A549 (cell line): Measurements from ENCODE around the gene S100A13. TPM values are rescaled to one million over a fixed set of nuclear protein-coding genes. Genes with fewer than 3 reads are reported as not detected.
A peak's percentile ranks its signal among the peaks of the same experiment; 100 is the strongest.

Experiments used
- ATAC-seq, 2 experiments: fragments of 200-7000 bp in 1 of 2; fragments of >200 bp in 1 of 2; cut with Nextera tagmentation in 1 of 2; cut with Tn5 transposase in 1 of 2; 3 replicates each; pipeline versions ENCODE4 v1.8.0 to v1.9.1; 2018 to 2020; ENCODE audit warnings: mild to moderate bottlenecking in 1 of 2, moderate library complexity in 1 of 2
- CTCF ChIA-PET: fragments of 300-600 bp; sonication (Branson Sonifier 250); formaldehyde crosslinking; extraction: SDS; loops from one replicate; lab custom pipeline; 2021; ENCODE audit warnings: antibody characterized with exemption, inconsistent platforms; lab: Yijun Ruan, JAX
- POLR2A ChIA-PET: fragments of 350-600 bp; formaldehyde crosslinking; extraction: SDS; loops from one replicate; lab custom pipeline; 2021; ENCODE audit warnings: antibody characterized with exemption, inconsistent platforms; lab: Yijun Ruan, JAX
- DNase-seq, 2 experiments: peaks; one replicate each; pipeline versions ENCODE4 v3.0.0 to v3.0.0-alpha.2; 2011 to 2016; ENCODE audit warnings: low read depth in 1 of 2, low spot score in 1 of 2
- FAIRE-seq: peaks from 2 replicates; lab custom pipeline; 2011; peaks lifted over from hg19 to GRCh38; lab: Jason Lieb, UNC
- H3K27ac ChIP-seq, 2 experiments: fragments of >200 bp; sonication (Bioruptor Twin); formaldehyde crosslinking; 3 replicates each; pipeline ENCODE4 v1.5.1; 2016 to 2017
- H3K4me1 ChIP-seq: fragments of >200 bp; sonication (Bioruptor Twin); formaldehyde crosslinking; 3 replicates; pipeline ENCODE4 v1.6.1; 2016
- H3K4me2 ChIP-seq: fragments of >200 bp; sonication (Bioruptor Twin); formaldehyde crosslinking; 3 replicates; pipeline ENCODE4 v1.6.1; 2016
- H3K4me3 ChIP-seq: fragments of >200 bp; sonication (Bioruptor Twin); formaldehyde crosslinking; 3 replicates; pipeline ENCODE4 v1.5.1; 2016
- H3K9me3 ChIP-seq: fragments of >200 bp; sonication (Bioruptor Twin); formaldehyde crosslinking; 3 replicates; pipeline ENCODE4 v1.6.1; 2016
- BHLHE40 ChIP-seq: IDR thresholded peaks from 2 replicates; pipeline ENCODE4 v1.6.1; 2012; ENCODE audit warnings: low read depth, low read length, inconsistent platforms
- CBX8 ChIP-seq: fragments of 200-600 bp; sonication (generic); IDR thresholded peaks from 2 replicates; pipeline ENCODE4 v1.6.1; 2016
- CHD4 ChIP-seq: fragments of 200-600 bp; sonication (generic); IDR thresholded peaks from 2 replicates; pipeline ENCODE4 v1.6.1; 2016; ENCODE audit warnings: antibody characterized with exemption, mild to moderate bottlenecking, borderline replicate concordance
- ELK1 ChIP-seq: fragments of 150-350 bp; IDR thresholded peaks from 2 replicates; pipeline ENCODE4 v1.6.1; 2014; ENCODE audit warnings: low read depth, mild to moderate bottlenecking, low read length
- EP300 ChIP-seq, 2 experiments: fragments of >200 bp; sonication (Bioruptor Twin); formaldehyde crosslinking; IDR thresholded peaks; 2 replicates in 1 of 2; 3 replicates in 1 of 2; pipeline ENCODE4 v1.6.1; 2016 to 2017
- ESRRA ChIP-seq: fragments of 150-350 bp; IDR thresholded peaks from 2 replicates; pipeline ENCODE4 v1.6.1; 2014; ENCODE audit warnings: mild to moderate bottlenecking, low read length, borderline replicate concordance
- FOSB ChIP-seq: fragments of 250-450 bp; sonication (Bioruptor Pico); IDR thresholded peaks from 2 replicates; pipeline ENCODE4 v1.5.0; 2020; ENCODE audit warnings: mild to moderate bottlenecking, moderate library complexity
- FOSL2 ChIP-seq, 2 experiments: fragments of 450-650 bp in 1 of 2; fragments of >200 bp in 1 of 2; sonication (Bioruptor Twin) in 1 of 2; formaldehyde crosslinking; IDR thresholded peaks; 2 replicates each; pipeline versions ENCODE4 v1.5.0 to v1.6.1; 2016 to 2020; ENCODE audit warnings: mild to moderate bottlenecking in 1 of 2, moderate library complexity in 1 of 2
- FOXS1 ChIP-seq: fragments of 250-450 bp; sonication (Bioruptor Pico); IDR thresholded peaks from 2 replicates; pipeline ENCODE4 v1.5.0; 2020; ENCODE audit warnings: mild to moderate bottlenecking, moderate library complexity
- GATA3 ChIP-seq: IDR thresholded peaks from 2 replicates; pipeline ENCODE4 v1.6.1; 2012; ENCODE audit warnings: borderline replicate concordance
- HOXA7 ChIP-seq: fragments of 250-450 bp; sonication (Bioruptor Pico); IDR thresholded peaks from 2 replicates; pipeline ENCODE4 v1.5.0; 2020; ENCODE audit warnings: mild to moderate bottlenecking, moderate library complexity
- HOXB5 ChIP-seq: fragments of 250-450 bp; sonication (Bioruptor Pico); IDR thresholded peaks from 2 replicates; pipeline ENCODE4 v1.5.0; 2020; ENCODE audit warnings: mild to moderate bottlenecking, moderate library complexity
- JUNB ChIP-seq: fragments of >200 bp; sonication (Bioruptor Twin); formaldehyde crosslinking; IDR thresholded peaks from 2 replicates; pipeline ENCODE4 v1.6.1; 2016
- KDM1A ChIP-seq: fragments of 200-600 bp; sonication (generic); IDR thresholded peaks from 2 replicates; pipeline ENCODE4 v1.6.1; 2016; ENCODE audit warnings: low read depth, mild to moderate bottlenecking
- MAFK ChIP-seq: fragments of 450-650 bp; IDR thresholded peaks from 2 replicates; pipeline ENCODE4 v1.6.1; 2014; ENCODE audit not compliant: partially characterized antibody
- NR3C1 ChIP-seq: fragments of >200 bp; sonication (Bioruptor Twin); formaldehyde crosslinking; IDR thresholded peaks from 3 replicates; pipeline ENCODE4 v1.6.1; 2017
- PHF8 ChIP-seq: fragments of 200-600 bp; sonication (generic); IDR thresholded peaks from 2 replicates; pipeline ENCODE4 v1.6.1; 2016; ENCODE audit warnings: low read depth, mild to moderate bottlenecking, antibody characterized with exemption, moderate library complexity, borderline replicate concordance
- POLR2A ChIP-seq: IDR thresholded peaks from 2 replicates; pipeline ENCODE4 v1.6.1; 2012; ENCODE audit warnings: mild to moderate bottlenecking, low read length
- POLR2AphosphoS2 ChIP-seq: conservative IDR thresholded peaks from 2 replicates; pipeline ENCODE4 v1.6.1; 2012; ENCODE audit warnings: low read length, improper control_type of control experiment, inconsistent platforms
- RAD21 ChIP-seq, 2 experiments: fragments of >200 bp in 1 of 2; sonication (Bioruptor Twin) in 1 of 2; formaldehyde crosslinking in 1 of 2; IDR thresholded peaks in 1 of 2; conservative IDR thresholded peaks in 1 of 2; 2 replicates in 1 of 2; 3 replicates in 1 of 2; pipeline ENCODE4 v1.6.1; 2012 to 2018; ENCODE audit warnings: inconsistent platforms in 1 of 2
- RARB ChIP-seq: fragments of 250-450 bp; sonication (Bioruptor Pico); IDR thresholded peaks from 2 replicates; pipeline ENCODE4 v1.8.0; 2021; ENCODE audit warnings: mild to moderate bottlenecking, moderate library complexity
- RFX5 ChIP-seq: fragments of 450-650 bp; IDR thresholded peaks from 2 replicates; pipeline ENCODE4 v1.7.1; 2014; ENCODE audit warnings: antibody characterized with exemption, mild to moderate bottlenecking, moderate library complexity
- SMC3 ChIP-seq: fragments of >200 bp; sonication (Bioruptor Twin); formaldehyde crosslinking; IDR thresholded peaks from 3 replicates; pipeline ENCODE4 v1.6.1; 2018; ENCODE audit warnings: inconsistent platforms
- TFCP2L1 ChIP-seq: fragments of 250-450 bp; sonication (Bioruptor Pico); IDR thresholded peaks from 2 replicates; pipeline ENCODE4 v1.5.0; 2021; ENCODE audit warnings: mild to moderate bottlenecking
- USF2 ChIP-seq: fragments of 450-650 bp; IDR thresholded peaks from 2 replicates; pipeline ENCODE4 v1.6.1; 2014; ENCODE audit warnings: antibody characterized with exemption
- ZNF302 ChIP-seq: fragments of 250-450 bp; sonication (Bioruptor Pico); IDR thresholded peaks from 2 replicates; pipeline ENCODE4 v1.9.0; 2021; ENCODE audit warnings: inconsistent platforms, mild to moderate bottlenecking, moderate library complexity
- WGBS: methylation state at CpG from one replicate; pipeline ENCODE4 v1.1.6; 2017; ENCODE audit errors: missing lambda C conversion rate; 5-methylcytosine and 5-hydroxymethylcytosine counted together
- polyA plus RNA-seq, 4 experiments: library from polyadenylated mRNA; depleted of rRNA in 3 of 4; stranded (reverse); fragments of >200 nt; fragmentation: RNase III in 1 of 4; extraction: RNeasy Plus Mini Kit Qiagen cat#74134 plus additional on column Dnase treatment in 1 of 4; gene quantifications; 2 replicates in 3 of 4; 3 replicates in 1 of 4; pipeline ENCODE4 v1.2.3, GENCODE V29; 2011 to 2017
- TF ChIP-seq, protein P1 (sequence below): fragments of 250-450 bp; sonication (Bioruptor Pico); IDR thresholded peaks from 2 replicates; pipeline ENCODE4 v1.5.0; 2020; ENCODE audit warnings: low read depth, mild to moderate bottlenecking, moderate library complexity
- TF ChIP-seq, protein P2 (sequence below): IDR thresholded peaks from 2 replicates; pipeline ENCODE4 v1.6.1; 2012; ENCODE audit warnings: low read depth, borderline replicate concordance
- TF ChIP-seq, protein P3 (sequence below): IDR thresholded peaks from 2 replicates; pipeline ENCODE4 v1.6.1; 2012

S100A13 gene
- polyA plus RNA-seq, 2 of the 4 experiments (the other 2 are of a cell fraction), result 113 to 129 TPM

DNA sequence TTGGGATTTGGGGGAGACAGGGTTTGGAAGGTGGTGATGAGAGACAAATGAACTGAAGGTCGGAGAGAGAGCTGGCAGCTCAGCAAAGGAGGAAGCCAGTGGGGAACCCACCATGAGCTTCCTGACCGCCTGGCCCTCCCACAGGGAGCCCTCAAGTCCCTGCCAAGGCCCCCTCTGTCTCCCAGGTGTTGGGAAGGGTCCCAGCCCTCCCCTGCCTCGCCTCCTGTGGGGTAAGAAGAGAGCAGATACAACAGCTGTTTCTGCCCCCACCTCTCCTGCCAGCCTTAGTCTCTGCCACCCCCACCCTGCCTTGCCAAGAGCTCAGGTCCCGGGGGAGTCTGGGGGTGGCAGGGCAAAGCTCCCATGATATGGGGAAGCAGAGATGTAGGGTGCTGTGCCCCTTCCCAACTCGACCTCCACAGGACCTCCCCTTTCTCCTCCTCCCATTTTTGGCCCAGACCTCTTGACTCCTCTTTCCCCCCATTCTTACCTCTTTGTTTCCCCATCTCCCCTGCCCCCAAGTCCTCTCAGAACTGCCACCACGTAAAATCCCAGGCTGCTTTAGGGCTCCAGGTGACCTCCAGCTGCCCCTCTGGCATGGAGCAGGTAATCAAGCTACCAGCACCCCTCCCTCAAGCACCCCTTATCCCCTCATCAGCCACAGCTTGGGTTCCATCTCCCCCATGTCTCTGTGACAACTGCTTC, 1.5 kb upstream of the S100A13 start:
- ATAC-seq, result no peak
- Histone ChIP-seq H3K4me1 (peaks cover 24% of the 10 kb centered on the region), H3K9me3 (no peaks in the 10 kb centered on the region), H3K27ac (peak overlapping the region in 1 of 2 experiments; percentile 92; a peak in 3 of 6 replicates), H3K4me3 (no peak overlapping the region), H3K4me2 (no peak overlapping the region)
- ChIA-PET POLR2A (interaction anchor here (2.9 kb wide), 1 partner anchor 12 kb away, joined by 13 read pairs; the partner anchor contains the start of gene S100A14), CTCF (interaction anchor here (0.6 to 18.3 kb wide), 20 partner anchors 12 to 277 kb away, joined by 3 to 253 read pairs (median 8); partner anchors contain the start of genes S100A14, S100A16 and S100A6)
- WGBS, result 63% methylated on average over 5 of the region's 6 CpGs
- no peak for DNase-seq
- FAIRE-seq, result no peak
- no peak for TF ChIP-seq ELK1
- no peak for TF ChIP-seq HOXB5 (CRISPR knock-in tag)
- no peak for TF ChIP-seq JUNB
- no peak for TF ChIP-seq FOSB (CRISPR knock-in tag)
- no peak for TF ChIP-seq CBX8
- no peak for TF ChIP-seq RARB
- TF ChIP-seq, protein P1, sequence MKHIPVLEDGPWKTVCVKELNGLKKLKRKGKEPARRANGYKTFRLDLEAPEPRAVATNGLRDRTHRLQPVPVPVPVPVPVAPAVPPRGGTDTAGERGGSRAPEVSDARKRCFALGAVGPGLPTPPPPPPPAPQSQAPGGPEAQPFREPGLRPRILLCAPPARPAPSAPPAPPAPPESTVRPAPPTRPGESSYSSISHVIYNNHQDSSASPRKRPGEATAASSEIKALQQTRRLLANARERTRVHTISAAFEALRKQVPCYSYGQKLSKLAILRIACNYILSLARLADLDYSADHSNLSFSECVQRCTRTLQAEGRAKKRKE (CRISPR knock-in tag), result no peak
- no peak for TF ChIP-seq BHLHE40
- no peak for TF ChIP-seq KDM1A
- no peak for TF ChIP-seq MAFK
- no peak for TF ChIP-seq EP300 (IDR thresholded peaks at IDR 0.05)
- TF ChIP-seq, protein P2, sequence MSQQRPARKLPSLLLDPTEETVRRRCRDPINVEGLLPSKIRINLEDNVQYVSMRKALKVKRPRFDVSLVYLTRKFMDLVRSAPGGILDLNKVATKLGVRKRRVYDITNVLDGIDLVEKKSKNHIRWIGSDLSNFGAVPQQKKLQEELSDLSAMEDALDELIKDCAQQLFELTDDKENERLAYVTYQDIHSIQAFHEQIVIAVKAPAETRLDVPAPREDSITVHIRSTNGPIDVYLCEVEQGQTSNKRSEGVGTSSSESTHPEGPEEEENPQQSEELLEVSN, result no peak
- TF ChIP-seq GATA3, result no peak

GRCh38 chr1:153627715-153628626, 666 bp upstream of the S100A13 start, which contains the start of gene S100A1:
S100A1 (plus strand) TSS chr1:153628434; CDS start chr1:153630522, 2,088 bp downstream.
- Histone ChIP-seq H3K4me2 (peak within 1 kb of the TSS; percentile 97), H3K4me1 (peaks cover 20% of the 10 kb centered on the region), H3K27ac (peak within 1 kb of the TSS; percentile 92), H3K4me3 (peak within 1 kb of the TSS; percentile 57), H3K9me3 (no peaks in the 10 kb centered on the region)
- ChIA-PET POLR2A (interaction anchor here (0.7 to 2.9 kb wide), 16 partner anchors 9 to 107 kb away, joined by 3 to 39 read pairs (median 4); partner anchors contain the start of genes S100A14, S100A16 and S100A6), CTCF (interaction anchor here (0.6 to 18.3 kb wide), 40 partner anchors 10 to 320 kb away, joined by 3 to 253 read pairs (median 8); partner anchors contain the start of genes ILF2, S100A14, S100A16 and S100A6)
- ATAC-seq (peak in 1 of 2 experiments; percentile 16), DNase-seq (peak in 1 of 2 experiments; percentile 35), FAIRE-seq (no peak)
- 58% methylated on average over 6 of the region's 10 CpGs for WGBS
- TF ChIP-seq NR3C1 (no peak), ESRRA (no peak), FOSB (CRISPR knock-in tag) (no peak), USF2 (no peak), FOSL2 (IDR thresholded peaks at IDR 0.05) (no peak), FOSL2 (CRISPR knock-in tag; IDR thresholded peaks at IDR 0.05) (no peak), PHF8 (no peak), CHD4 (no peak), ZNF302 (CRISPR knock-in tag) (no peak), RAD21 (conservative IDR thresholded peaks at IDR 0.05 in 1 of 2, IDR thresholded peaks at IDR 0.05 in 1 of 2) (no peak), RFX5 (no peak), FOXS1 (CRISPR knock-in tag) (no peak), RARB (no peak), TFCP2L1 (CRISPR knock-in tag) (no peak), HOXA7 (no peak), POLR2A (no peak), SMC3 (no peak), POLR2AphosphoS2 (no peak), EP300 (IDR thresholded peaks at IDR 0.05) (no peak)
- TF ChIP-seq, protein P3, sequence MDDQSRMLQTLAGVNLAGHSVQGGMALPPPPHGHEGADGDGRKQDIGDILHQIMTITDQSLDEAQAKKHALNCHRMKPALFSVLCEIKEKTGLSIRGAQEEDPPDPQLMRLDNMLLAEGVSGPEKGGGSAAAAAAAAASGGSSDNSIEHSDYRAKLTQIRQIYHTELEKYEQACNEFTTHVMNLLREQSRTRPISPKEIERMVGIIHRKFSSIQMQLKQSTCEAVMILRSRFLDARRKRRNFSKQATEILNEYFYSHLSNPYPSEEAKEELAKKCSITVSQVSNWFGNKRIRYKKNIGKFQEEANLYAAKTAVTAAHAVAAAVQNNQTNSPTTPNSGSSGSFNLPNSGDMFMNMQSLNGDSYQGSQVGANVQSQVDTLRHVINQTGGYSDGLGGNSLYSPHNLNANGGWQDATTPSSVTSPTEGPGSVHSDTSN, result no peak
